Natural killer cell treated with Interleukin-12 subunit alpha and Interleukin-12 subunit beta and Interleukin-15 and Interleukin-18, amount 100 ng/mL, for 72 hours (primary cell): ENCODE data around the gene SLC26A1. TPM values are rescaled to one million over a fixed set of nuclear protein-coding genes. Genes with fewer than 3 reads are reported as not detected.
A peak's percentile ranks its signal among the peaks of the same experiment; 100 is the strongest.

ENCODE experiments used
- ATAC-seq, 2 donors: fragments of 150-1000 bp; cut with Tn5 transposase in 1 of 2; sonication (Bioruptor Pico), chemical (Tn5 transposase) in 1 of 2; 2 replicates each; pipeline ENCODE4 v1.10.0; 2021
- DNase-seq: peaks from one replicate; pipeline ENCODE4 v3.0.0; 2022; ENCODE audit warnings: low spot score
- H3K27ac Mint-ChIP-seq, 2 donors: 1 replicate in 1 of 2; 2 replicates in 1 of 2; pipeline ENCODE4 v1.8.0; 2022; ENCODE audit warnings: mixed read lengths in 2 of 2, mild to moderate bottlenecking in 1 of 2, moderate library complexity in 1 of 2
- H3K27me3 Mint-ChIP-seq, 2 donors: 1 replicate in 1 of 2; 2 replicates in 1 of 2; pipeline ENCODE4 v1.8.0; 2022; ENCODE audit warnings: mixed read lengths in 2 of 2
- H3K36me3 Mint-ChIP-seq: one replicate; pipeline ENCODE4 v1.8.0; 2022; ENCODE audit warnings: mixed read lengths
- H3K4me1 Mint-ChIP-seq, 2 donors: 1 replicate in 1 of 2; 2 replicates in 1 of 2; pipeline ENCODE4 v1.8.0; 2022; ENCODE audit warnings: low read depth in 2 of 2, mixed read lengths in 2 of 2, mild to moderate bottlenecking in 1 of 2
- H3K4me3 Mint-ChIP-seq: one replicate; pipeline ENCODE4 v1.8.0; 2022; ENCODE audit warnings: mixed read lengths
- H3K9me3 Mint-ChIP-seq: 2 replicates; pipeline ENCODE4 v1.8.0; 2022; ENCODE audit warnings: mixed read lengths
- total RNA-seq, 2 donors: library from RNA; stranded (reverse); gene quantifications; one replicate each; pipeline ENCODE4 v1.2.3, GENCODE V29; 2022

SLC26A1 gene, protein sequence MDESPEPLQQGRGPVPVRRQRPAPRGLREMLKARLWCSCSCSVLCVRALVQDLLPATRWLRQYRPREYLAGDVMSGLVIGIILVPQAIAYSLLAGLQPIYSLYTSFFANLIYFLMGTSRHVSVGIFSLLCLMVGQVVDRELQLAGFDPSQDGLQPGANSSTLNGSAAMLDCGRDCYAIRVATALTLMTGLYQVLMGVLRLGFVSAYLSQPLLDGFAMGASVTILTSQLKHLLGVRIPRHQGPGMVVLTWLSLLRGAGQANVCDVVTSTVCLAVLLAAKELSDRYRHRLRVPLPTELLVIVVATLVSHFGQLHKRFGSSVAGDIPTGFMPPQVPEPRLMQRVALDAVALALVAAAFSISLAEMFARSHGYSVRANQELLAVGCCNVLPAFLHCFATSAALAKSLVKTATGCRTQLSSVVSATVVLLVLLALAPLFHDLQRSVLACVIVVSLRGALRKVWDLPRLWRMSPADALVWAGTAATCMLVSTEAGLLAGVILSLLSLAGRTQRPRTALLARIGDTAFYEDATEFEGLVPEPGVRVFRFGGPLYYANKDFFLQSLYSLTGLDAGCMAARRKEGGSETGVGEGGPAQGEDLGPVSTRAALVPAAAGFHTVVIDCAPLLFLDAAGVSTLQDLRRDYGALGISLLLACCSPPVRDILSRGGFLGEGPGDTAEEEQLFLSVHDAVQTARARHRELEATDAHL
- total RNA-seq = under 1 TPM in 1 of 2 donors, not detected in 1; 0.88 TPM

DNA sequence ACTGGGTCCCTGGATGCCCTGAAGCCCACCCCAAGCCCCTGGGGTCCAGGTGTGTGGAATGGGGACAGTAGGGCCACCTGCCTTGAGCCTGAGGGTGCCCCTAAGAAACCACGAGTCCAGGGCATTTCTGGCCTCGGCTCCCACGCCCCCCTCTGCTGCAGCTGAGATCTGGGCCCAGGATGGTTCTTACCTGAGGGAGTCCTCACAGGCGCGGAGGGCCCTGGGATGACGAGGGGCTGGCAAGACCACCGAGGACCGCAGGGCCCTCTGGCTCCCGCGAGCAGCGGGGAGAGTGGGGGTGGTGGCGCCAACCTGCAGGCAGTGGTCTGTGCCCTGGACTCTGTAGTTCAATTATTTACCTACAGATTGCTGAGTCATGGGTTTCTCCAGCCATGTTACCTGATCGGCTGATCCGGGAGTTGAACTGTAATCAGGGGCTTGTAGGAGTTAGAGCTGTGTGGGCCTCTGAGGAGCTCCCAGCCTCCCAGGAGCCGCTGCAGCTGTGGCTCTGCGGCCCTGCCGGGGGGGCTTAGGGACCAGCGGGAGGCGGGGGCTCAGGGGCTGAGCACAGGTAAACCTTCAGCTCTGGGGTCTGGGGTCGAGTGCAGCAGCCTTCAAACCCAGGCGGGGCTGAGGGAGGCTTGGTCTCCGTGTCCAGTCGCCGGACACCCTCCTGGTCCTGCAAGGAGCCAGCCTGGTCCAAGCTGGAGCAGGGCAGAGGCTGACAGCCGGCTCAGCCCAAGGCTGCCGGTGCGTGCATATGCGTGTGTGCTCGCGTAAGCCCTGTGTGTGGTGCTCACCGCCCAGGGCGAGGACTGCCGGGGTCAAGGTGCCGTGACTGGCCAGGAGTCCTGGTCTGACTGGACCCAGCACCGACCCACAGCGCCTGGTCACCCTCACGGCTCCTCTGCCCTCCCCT, at the start of gene SLC26A1:
TSS of gene SLC26A1 (minus strand) at position 294 of the 919 bp plus-strand sequence. CDS start 1,701 bp downstream, outside the sequence.
- Mint-ChIP-seq H3K36me3 (no peaks in the 10 kb centered on the region), H3K4me3 (no peak within 1 kb of the TSS), H3K4me1 (peaks cover 0 to 1% of the 10 kb centered on the region in 2 donors), H3K27ac (no peak within 1 kb of the TSS), H3K27me3 (peaks cover 3 to 4% of the 10 kb centered on the region in 2 donors), H3K9me3 (no peaks in the 10 kb centered on the region)
- no peak for DNase-seq
- no peak for ATAC-seq

DNA sequence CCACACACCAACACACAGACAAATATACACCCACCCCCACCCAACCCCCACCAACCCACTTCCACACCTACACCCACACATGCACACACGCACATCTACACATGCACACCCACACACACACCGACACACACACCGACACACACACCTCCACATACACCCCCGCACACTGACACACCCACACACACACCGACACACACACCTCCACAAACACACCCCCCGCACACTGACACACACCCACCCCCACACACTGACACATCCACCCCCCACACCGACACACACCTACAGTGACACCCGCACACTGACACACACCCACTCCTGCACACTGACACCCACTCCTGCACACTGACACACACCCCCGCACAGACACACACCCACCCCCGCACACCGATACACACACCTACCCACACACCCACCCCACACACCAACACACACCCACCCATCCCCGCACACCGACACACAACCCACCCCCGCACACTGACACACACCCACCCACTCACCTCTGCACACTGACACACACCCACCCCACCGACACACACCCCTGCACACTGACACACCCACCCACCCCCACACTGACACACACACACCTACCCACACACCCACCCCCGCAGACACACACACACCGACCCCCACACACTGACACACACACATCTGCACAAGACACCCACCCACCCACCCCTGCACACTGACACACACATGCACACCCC, 49.3 kb upstream of the SLC26A1 start:
- DNase-seq (peak; percentile 46), ATAC-seq (no peak)
- Mint-ChIP-seq H3K27me3 (peaks cover 8 to 10% of the 10 kb centered on the region in 2 donors), H3K4me1 (peaks cover 4 to 10% of the 10 kb centered on the region in 2 donors), H3K4me3 (no peak overlapping the region), H3K27ac (no peak overlapping the region), H3K36me3 (no peaks in the 10 kb centered on the region), H3K9me3 (no peaks in the 10 kb centered on the region)

DNA sequence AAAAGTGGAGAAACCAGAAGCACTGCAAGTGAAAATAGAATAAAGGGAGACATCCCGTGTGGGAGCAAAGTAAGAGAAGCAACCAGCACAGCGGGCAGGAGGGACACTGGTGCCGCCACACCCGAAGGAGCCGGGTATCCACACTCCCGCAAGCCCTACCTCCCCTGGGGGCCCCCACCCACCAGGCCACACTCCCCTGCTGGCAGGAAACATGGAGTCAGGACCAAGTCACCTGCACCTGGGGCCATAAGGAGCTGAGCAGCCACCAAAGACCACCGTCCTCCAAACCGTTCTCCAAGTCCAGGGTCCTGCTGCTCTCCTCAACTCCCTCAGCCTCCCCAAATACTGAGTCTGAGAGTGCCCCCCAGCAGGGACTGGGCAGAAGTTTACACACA, 48.7 kb upstream of the SLC26A1 start:
- Mint-ChIP-seq H3K27ac (no peak overlapping the region), H3K4me1 (peaks cover 4 to 10% of the 10 kb centered on the region in 2 donors), H3K36me3 (no peaks in the 10 kb centered on the region), H3K4me3 (no peak overlapping the region), H3K9me3 (no peaks in the 10 kb centered on the region), H3K27me3 (peaks cover 5 to 10% of the 10 kb centered on the region in 2 donors)
- no peak for DNase-seq
- no peak for ATAC-seq

DNA sequence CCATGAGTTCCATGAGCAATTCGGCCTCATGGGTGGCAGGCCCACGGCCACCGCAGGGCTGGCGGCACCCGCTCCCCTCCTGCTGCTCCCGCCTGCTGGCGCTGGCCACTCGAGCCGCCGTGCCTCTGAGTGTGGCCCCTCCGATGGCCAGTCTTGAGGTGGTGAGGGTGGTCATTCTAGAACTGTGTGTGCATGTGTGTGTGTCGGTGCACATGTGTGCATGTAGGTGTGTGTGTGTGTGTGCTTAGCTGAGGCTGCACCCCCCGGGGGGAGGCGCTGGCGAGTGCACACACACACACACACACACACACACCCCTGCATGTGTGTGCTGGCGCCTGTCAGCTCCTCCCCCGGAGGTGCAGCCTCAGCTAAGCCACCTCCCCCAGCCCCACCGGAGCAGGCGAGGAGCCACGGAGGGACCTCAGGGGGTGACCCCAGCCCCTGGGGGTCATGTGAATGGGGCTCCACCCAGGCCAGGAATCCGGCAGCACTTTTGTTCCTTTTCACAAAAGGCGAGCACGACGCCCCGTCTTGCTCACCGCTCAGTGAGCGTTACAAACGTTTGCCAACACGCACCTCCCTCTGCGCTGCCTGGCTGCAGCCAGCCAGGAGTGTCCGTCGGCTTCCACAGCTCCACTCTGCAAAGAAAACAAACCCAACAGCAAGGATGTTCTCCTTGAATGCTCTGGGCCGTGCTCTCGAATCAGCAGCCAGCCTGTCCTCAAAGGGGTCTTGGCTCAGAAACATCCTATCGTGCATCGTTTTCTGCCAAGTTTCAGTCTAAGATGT, 48.1 kb upstream of the SLC26A1 start:
- peaks cover 0 to 8% of the 10 kb centered on the region in 2 donors for H3K27me3 Mint-ChIP-seq
- no peaks in the 10 kb centered on the region for H3K9me3 Mint-ChIP-seq
- no peak overlapping the region for H3K4me3 Mint-ChIP-seq
- no peaks in the 10 kb centered on the region for H3K36me3 Mint-ChIP-seq
- no peak overlapping the region for H3K27ac Mint-ChIP-seq
- H3K4me1 Mint-ChIP-seq = peaks cover 4 to 7% of the 10 kb centered on the region in 2 donors
- no peak for ATAC-seq
- no peak for DNase-seq

DNA sequence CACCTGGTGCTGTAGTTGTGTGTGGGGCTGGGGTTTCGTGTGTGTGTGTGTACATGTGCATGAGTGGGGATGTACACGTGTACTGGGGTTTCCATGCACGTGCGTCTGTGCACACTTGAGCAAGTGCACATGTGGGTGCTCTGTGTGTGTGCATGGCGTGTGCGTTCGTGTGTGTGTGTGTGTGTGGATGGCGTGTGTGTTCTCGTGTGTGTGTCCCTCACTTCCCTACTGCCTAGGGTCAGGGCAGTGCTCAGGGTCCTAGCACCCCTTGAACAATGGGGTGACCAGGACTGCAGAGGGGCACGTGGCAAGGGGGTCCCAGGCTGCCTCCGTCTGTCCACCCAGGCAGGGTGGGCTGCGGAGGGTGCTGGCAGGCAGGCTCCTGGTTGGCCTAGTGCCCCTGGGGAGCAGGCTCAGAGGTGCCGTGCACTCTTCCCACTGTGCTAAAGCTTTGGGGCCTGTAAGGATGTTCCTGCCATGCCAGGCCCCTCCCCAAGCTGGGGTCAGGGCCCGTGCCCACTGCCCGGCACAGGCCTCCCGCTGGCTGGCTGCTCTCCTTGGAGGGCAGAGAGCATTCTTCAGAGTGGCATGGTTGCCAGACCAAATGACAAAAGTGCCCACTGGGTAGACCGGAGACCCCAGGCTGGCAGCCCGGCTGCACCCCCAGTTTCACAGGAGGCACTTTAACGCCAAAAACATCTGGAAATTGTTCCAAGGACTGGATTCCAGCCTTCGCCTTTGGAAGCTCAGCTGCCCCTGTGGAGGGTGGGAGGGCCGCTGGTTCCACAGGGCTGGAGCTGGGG, 47.3 kb upstream of the SLC26A1 start:
- Mint-ChIP-seq H3K9me3 (no peaks in the 10 kb centered on the region), H3K36me3 (no peaks in the 10 kb centered on the region), H3K4me1 (peaks cover 4 to 7% of the 10 kb centered on the region in 2 donors), H3K4me3 (no peak overlapping the region), H3K27ac (no peak overlapping the region), H3K27me3 (peaks cover 0 to 8% of the 10 kb centered on the region in 2 donors)
- no peak for DNase-seq
- ATAC-seq = no peak

DNA sequence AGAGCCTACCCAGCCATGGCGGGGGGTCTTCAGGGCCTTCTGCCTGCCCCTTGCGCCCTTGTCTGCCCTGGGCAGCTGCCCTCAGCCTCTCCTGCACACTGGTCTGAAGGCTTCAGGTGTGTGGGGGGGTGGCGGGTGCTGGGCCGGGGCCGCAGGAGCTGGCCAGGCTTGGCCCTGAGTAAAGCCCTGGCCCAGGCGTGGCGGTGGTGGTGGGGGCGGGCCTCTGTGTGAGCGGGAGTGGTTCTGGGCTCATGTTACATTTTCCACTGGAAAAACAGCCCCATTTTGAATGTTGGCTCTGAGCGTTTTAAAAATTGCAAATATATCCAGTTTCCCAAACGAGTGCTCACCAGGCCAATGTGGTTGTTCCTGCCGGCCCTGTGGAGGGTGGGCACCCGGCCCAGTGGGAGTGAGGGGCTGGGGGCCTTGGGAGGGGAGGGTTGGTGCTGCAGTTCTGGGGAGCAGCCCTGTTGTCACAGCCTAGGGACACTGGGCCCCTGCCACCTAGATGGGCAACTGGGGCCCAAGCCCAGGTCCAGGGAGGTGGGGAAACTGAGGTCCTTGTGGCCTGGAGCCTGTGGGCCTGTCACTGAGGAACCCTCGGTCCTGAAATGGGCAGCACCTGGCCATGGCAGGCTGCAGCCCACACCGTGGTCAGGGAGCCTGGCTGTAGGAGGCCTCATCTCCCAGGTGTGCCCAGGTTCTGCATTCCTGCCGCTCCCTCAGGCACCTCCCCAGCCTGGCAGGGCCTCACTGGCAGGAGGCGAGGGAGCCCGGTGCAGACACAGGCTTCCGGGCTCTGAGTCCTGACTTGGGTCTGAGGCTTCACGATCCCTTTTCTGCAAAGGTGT, 46.5 kb upstream of the SLC26A1 start:
- no peak for DNase-seq
- Mint-ChIP-seq H3K4me1 (peaks cover 4 to 7% of the 10 kb centered on the region in 2 donors), H3K27me3 (peaks cover 0 to 6% of the 10 kb centered on the region in 2 donors), H3K27ac (no peak overlapping the region), H3K9me3 (no peaks in the 10 kb centered on the region), H3K36me3 (no peaks in the 10 kb centered on the region), H3K4me3 (no peak overlapping the region)
- ATAC-seq = no peak

DNA sequence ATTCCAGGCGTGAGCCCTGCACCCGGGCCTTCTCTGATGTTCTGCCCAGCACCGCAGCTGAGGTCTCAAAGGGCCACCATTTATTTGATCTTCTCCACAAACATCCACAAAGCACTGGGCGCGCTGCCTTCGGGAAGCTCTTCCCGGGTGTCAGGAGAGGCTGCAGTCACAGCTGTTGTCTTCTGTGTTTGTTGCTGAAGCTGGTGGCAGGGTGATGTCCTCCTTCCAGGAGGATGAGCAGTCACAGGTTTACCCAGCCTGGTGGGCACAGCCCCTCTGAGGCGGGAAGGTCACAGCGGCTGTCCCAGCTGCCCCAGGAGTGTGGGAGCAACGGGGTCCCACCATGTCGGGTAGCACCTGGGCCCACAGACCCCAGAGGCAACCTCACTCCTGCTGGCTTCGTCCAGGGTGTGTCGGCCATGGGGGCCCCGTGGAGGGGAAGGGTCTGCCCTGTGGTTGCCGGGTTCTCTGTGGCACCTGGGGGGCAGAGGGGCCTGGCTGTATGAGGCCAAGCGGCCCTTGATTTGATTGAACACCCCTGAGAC, 45.8 kb upstream of the SLC26A1 start:
- H3K27ac Mint-ChIP-seq = no peak overlapping the region
- no peak for ATAC-seq
- H3K4me1 Mint-ChIP-seq = peaks cover 4 to 7% of the 10 kb centered on the region in 2 donors
- H3K27me3 Mint-ChIP-seq = peaks cover 0 to 6% of the 10 kb centered on the region in 2 donors
- H3K36me3 Mint-ChIP-seq = no peaks in the 10 kb centered on the region
- no peak overlapping the region for H3K4me3 Mint-ChIP-seq
- no peak for DNase-seq
- H3K9me3 Mint-ChIP-seq = no peaks in the 10 kb centered on the region

DNA sequence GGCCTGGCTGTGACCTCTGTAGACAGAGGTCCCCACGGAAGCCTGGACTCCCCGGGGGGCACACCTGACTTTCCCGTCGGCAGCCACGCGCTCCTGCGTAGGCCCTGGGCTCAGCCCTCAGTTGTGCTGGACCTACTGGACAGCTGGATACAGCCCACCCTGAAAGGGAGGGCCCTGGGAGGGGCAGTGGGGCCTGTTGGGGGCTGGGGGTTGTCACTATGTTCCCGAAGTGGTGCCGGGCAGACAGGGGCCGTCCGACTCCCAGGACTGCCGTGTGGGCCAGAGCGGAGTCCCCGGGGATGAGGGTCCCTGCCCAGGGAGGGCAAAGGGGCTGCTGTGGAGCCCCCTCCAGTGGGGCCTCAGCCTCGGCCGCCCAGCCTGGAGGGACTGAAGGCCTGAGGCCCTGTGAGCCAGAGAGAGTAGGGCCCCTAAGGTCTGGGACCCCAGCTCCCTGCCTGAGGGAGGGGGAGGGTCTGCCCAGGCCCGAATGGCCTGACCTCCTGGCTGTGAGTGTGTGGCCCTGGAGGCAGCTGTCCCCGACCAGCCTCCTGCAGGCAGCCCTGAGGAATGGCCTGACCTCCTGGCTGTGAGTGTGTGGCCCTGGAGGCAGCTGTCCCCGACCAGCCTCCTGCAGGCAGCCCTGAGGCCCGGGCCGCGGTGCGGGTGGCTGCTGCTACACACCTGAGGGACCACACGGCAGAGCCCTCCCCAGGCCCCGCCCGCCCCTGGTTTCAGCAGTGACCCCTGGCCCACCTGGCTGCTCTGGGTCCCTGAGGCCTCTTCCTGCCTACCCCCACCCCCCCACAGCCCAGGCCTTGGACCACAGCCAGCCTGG, 44.0 kb upstream of the SLC26A1 start:
- H3K9me3 Mint-ChIP-seq = no peaks in the 10 kb centered on the region
- peaks cover 0 to 3% of the 10 kb centered on the region in 2 donors for H3K27me3 Mint-ChIP-seq
- H3K4me3 Mint-ChIP-seq = no peak overlapping the region
- H3K36me3 Mint-ChIP-seq = no peaks in the 10 kb centered on the region
- H3K4me1 Mint-ChIP-seq = no peaks in the 10 kb centered on the region
- no peak overlapping the region for H3K27ac Mint-ChIP-seq
- no peak for DNase-seq
- ATAC-seq = no peak

DNA sequence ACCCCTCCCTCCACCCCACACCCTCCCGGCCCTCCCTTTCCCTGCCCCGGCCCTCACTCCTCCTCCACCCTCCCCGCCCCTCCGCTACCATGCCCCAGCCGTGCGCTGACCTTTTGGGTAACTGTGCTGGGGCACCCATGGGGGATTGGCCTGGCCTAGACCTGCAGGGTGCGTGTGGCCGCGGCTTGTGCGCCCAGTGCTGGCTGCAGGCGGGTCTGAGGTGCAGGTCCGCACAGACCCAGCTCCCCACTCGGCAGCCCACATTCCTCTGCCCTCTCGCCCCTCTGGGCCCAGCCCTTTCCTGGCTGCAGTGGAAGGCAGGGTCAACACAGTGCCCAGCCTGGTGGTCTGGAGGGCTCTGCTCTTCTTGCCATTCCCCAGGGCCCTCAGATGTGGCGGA, 42.9 kb upstream of the SLC26A1 start:
- Mint-ChIP-seq H3K9me3 (no peaks in the 10 kb centered on the region), H3K36me3 (no peaks in the 10 kb centered on the region), H3K4me1 (no peaks in the 10 kb centered on the region), H3K27me3 (no peaks in the 10 kb centered on the region), H3K4me3 (no peak overlapping the region), H3K27ac (no peak overlapping the region)
- DNase-seq (no peak), ATAC-seq (no peak)

DNA sequence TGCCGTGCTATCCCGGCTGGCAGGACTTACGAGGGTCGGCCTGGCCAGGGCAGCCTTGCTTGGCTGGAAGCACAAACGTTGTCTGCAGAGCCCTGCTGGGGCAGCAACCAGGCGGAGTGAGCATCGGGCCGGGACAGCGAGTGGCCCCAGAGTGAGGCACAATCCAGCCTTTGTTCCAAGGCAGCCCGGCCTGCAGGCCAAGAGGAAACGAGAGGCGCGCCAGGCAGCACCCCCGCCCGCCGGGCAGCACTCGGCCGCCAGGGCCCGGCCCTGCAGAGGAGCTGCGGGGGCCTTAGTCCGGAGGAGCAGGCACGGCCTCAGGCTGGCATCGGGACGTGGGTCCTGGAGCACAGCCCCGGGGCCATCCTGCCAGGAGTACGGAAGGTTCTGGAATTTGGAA, 42.3 kb upstream of the SLC26A1 start:
- Mint-ChIP-seq H3K36me3 (no peaks in the 10 kb centered on the region), H3K4me3 (no peak overlapping the region), H3K9me3 (no peaks in the 10 kb centered on the region), H3K27me3 (no peaks in the 10 kb centered on the region), H3K27ac (no peak overlapping the region), H3K4me1 (no peaks in the 10 kb centered on the region)
- ATAC-seq = no peak
- DNase-seq = no peak
